ENCODE measurements around the gene CPT1A. TPM values are rescaled to one million over a fixed set of nuclear protein-coding genes. Genes with fewer than 3 reads are reported as not detected.

CPT1A gene
- total RNA-seq, 1 donor from 2014 or later, result 37.6 TPM

- DNase-seq (ENCODE audit: low spot score), result peak; percentile 87
- intact Hi-C loops (cut with DNase I), result no loop called here
Observed at GRCh38 chr11:68810164-68810563, 31.6 kb downstream of the CPT1A start.

DNA sequence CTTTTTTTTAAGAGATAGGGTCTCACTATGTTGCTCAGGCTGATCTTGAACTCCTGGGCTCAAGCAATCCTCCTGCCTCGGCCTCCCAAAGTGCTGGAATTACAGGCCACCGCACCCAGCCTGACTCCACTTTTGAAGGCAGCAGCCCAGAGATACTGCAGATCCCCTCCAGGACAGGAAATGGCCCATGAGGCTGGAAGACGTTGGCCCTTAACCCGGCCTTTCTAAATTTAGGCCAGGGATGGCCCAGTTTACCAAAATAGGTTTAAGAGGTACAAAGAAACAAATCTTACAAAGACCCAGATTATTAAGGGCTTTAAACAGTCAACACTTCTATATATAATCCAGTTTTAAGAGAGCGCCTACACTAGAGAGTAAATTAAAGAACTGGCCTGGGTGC, 32.2 kb downstream of the CPT1A start:
- no peak for DNase-seq (ENCODE audit: low spot score)
- intact Hi-C loops (cut with DNase I), result no loop called here

DNA sequence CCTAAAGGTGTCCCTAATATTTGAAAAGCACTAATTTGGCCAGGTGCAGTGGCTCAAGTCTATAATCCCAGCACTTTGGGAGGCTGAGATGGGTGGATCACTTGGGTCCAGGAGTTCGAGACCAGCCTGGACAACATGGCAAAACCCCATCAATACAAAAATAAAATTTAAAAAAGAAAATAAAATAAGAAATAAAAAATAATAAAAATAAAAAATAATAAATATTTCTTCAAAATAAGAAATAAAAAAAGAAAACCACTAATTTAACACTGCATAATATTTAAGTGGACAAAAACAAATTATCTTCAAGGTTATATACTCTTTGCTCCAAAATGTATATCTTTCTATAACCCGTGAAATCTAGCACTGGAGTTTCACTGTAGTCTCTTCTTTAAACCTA, 32.9 kb downstream of the CPT1A start:
- intact Hi-C loops (cut with DNase I), result no loop called here
- no peak for DNase-seq (ENCODE audit: low spot score)

GRCh38 chr11:68806931-68807844, 34.5 kb downstream of the CPT1A start:
- no peak for DNase-seq (ENCODE audit: low spot score)
- intact Hi-C loops (cut with DNase I), result no loop called here

DNA sequence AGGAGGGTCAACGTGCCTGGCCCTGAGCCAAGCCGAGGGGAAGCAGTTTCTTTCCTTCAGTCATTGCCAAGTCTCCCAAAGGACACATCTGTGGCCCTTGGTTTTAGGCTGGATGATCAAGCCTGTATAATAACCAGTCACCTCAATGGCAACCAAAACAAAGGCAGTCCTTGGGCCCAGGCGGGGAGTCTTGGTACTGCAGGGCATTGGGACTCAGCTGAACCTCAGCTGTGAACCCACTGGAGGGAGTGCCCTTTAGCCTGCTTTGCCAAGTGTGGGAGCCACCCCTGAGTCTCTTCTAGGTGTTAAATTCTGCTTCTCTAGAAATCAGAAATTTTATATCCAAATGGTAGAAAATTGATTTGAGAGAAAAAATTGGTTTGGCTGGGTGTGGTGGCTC, 36.9 kb downstream of the CPT1A start:
- intact Hi-C loops (cut with DNase I), result no loop called here
- DNase-seq (ENCODE audit: low spot score), result no peak

GRCh38 chr11:68803766-68804165, 38.0 kb downstream of the CPT1A start:
- intact Hi-C loops (cut with DNase I), result no loop called here
- no peak for DNase-seq (ENCODE audit: low spot score)

DNA sequence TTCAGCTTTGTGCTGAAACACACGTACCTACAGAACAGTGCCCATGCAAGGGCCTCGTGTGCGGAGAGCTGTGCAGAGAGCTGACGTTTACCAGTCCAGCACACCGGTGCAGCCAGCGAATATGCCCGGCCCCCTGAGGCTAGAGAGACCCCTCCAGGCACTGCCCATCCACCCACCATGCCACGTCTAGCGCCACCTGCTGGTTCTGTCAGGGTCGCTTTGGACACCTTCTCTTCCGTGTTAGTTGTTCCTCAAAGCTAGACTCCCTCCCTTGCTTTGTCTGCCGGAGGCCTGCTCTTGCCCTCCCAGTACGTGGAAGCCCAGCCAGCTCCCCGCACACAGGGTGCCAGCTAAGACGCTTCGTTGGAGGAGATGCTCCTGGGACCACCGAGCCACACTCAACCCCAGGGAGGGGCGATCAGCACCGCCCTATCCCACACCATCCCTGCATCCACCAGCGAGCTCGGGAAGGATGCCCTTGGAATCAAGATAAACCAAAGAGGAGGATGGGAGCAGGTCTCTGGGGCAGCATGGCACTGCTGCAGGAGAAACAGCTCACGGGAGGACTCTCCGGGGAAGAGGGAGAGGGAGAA, 43.4 kb downstream of the CPT1A start:
- DNase-seq (ENCODE audit: low spot score), result peak; percentile 78
- intact Hi-C loops (cut with DNase I), result no loop called here

GRCh38 chr11:68796801-68797200, 44.9 kb downstream of the CPT1A start:
- intact Hi-C loops (cut with DNase I), result no loop called here
- DNase-seq (ENCODE audit: low spot score), result no peak

DNA sequence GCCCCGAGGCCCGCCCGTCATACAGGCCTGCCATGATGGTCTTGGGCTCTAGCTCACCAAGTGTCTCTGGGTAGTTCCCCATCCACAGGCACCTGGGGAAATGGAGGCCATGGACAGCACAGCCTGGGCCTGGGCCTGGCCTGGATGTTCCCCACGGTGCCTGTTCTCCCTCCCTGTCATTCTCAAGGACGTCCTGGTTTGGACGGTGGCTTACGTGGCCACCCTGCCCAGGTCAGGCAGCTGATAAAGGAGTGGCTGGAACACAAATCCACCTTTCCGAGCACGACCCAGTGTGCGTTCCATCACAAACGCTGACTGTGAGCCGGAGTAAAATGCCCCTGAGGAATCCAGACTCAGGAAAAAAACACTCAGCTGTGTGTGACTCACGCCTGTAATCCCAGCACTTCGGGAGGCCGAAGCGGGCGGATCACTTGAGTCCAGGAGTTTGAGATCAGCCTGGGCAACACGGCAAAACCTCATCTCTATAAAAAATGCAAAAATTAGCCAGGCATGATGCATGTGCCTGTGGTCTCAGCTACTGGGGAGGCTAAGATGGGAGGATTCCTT, 49.2 kb downstream of the CPT1A start:
- intact Hi-C loops (cut with DNase I), result no loop called here
- DNase-seq (ENCODE audit: low spot score), result no peak

DNA sequence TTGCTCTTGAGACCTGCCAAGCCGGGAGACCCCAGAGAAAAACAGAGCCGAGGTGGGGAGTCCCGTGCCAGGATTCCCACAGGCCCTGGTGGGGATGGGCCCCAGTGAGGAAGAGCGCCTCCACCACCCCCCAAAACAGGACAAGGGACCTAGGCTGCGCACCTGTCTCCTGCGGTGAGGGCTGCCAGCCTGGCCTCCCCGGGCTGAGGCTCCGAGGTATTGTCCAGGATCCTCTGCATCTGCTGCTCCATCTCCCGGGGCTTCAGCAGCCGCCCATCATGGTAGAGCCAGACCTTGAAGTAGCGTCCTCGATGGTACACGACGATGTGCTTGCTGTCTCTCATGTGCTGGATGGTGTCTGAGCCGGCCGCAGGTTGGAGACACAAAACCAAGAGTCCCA, 57.1 kb downstream of the CPT1A start:
- DNase-seq (ENCODE audit: low spot score), result no peak
- intact Hi-C loops (cut with DNase I), result no loop called here

DNA sequence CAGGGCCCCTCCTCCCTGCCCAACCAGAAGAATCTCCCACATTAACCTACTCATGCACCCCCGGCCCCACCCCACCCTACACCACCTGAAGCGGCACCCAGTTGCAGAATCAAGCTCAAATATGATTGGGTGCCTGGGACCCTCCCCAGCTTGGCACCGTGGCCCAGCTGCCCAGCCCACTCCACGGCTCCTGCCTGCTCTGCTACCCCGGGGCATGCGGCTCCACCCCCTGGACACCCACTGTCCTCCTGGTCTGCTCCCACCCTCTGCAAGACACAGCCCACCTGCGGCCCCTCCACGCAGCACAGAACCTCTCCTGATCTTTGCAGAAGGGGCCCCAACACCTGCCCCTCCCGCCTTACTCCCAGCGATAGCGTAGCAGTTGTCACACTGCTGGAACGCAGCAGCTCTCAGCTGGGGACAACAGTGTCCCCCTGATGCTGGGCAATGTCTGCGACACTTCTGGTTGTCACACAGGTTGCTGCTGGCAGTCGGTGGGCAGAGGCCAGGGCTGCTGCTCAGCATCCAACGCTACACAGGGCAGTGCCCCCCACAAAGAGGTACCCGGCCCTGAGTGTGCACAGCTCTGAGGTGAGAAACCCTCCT, 58.4 kb downstream of the CPT1A start:
- intact Hi-C loops (cut with DNase I), result no loop called here
- no peak for DNase-seq (ENCODE audit: low spot score)

DNA sequence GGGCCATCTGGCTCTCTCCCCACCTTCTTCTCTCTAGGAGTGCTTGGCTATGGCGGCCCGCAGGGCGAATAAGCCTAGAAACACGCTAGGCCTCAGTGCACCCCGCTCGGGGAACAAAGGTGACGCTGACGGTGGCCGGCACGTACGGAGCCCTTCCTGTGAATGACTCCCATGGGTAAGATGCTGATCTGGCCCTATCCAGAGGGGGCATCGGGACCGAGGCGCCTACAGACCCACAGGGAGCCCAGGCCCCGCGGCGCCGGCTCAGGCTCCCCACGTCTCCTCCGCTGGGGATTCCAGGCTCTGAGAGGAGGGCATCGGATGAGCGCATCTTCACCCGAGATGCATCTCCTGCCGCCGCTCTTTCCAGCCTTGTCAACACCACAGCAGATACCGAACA, 59.0 kb downstream of the CPT1A start:
- no peak for DNase-seq (ENCODE audit: low spot score)
- intact Hi-C loops (cut with DNase I), result no loop called here

- intact Hi-C loops (cut with DNase I), result no loop called here
- no peak for DNase-seq (ENCODE audit: low spot score)
Observed at GRCh38 chr11:68780829-68781228, 60.9 kb downstream of the CPT1A start.

DNA sequence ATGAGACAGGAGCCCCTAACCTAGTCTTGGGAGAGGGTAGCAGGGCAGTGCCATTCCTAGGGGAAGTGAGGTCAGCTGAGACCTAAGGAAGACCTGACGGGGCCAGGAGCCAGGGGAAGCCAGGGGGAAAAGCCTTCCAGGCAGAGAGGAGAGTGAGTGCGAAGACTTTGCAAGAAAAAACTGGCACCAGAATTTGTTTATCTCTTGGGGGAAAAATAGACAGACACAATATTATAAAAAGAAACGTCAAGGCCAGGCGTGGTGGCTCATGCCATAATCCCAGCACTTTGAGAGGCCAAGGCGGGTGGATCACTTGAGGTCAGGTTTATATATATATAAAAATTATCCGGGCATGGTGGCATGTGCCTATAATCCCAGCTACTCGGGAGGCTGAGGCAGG, 63.5 kb downstream of the CPT1A start:
- DNase-seq (ENCODE audit: low spot score), result no peak
- intact Hi-C loops (cut with DNase I), result no loop called here

DNA sequence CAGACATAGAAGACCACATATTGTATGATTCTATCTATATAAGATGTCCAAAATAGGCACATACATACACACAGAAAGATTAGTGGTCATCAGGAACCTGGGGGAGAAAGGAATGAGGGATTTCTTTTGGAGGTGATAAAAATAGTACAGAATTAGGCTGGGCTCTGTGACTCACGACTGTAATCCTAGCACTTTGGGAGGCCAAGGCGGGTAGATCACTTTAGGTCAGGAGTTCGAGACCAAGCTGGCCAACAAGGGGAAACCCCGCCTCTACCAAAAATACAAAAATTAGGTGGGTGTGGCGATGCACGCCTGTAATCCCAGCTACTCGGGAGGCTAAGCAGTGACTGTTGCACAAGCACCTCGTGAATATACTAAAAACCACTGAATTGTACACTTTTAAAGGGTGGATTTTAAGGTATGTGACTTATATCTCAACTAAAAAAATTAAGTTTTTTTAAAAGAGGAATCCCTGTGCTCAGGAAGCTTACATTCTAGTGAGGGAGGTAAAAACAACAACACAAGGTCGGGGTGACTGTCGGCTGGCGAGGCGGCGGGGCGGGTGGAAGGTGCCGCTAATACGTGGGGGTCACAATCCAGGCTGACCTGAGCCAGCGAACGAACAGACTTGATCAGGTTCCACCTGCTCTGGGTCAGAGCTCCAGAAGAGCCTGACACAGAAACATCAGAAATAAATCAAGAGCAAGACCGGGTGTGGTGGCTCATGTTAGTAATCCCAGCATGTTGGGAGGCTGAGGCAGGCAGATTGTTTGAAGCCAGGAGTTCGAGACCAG, 65.1 kb downstream of the CPT1A start:
- DNase-seq (ENCODE audit: low spot score), result no peak
- intact Hi-C loops (cut with DNase I), result no loop called here

- intact Hi-C loops (cut with DNase I), result no loop called here
- DNase-seq (ENCODE audit: low spot score), result no peak
Observed at GRCh38 chr11:68775951-68776388, 65.7 kb downstream of the CPT1A start.

- DNase-seq (ENCODE audit: low spot score), result no peak
Observed at GRCh38 chr11:68774194-68774585, 67.5 kb downstream of the CPT1A start.

DNA sequence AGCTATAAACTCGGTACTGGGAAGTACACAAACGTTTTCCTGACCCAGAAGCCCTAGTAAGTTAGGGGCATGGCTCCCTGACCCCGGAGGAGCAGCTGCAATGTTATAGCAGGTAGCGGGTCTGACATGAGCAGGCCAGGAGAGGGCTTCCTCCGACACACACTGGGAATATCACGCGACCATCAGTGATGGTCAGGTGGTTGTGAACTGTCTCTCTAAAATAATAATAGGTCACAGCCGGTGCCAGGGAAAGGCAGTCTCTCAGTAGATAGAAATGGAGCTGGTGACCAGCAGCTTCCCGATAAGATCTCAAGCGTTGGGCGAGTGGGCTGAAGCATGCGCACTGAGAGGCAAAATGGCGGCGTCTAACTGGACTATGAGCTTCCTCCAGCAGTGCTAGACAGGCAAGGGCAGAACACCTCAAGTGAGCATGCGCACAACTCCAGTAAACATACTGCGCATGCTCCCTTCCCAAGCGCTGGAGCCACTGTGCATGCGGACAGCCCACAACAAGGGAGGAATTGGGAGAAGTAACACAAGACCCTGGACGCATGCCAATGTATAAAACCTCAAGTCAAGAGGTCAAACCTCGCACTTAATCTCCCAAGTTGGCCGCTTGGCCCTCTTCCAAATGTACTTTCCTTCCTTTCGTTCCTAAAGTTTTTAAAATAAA, 68.1 kb downstream of the CPT1A start:
- intact Hi-C loops (cut with DNase I), result no loop called here
- DNase-seq (ENCODE audit: low spot score), result no peak

More at GRCh38 chr11:68774194-68774585, 67.5 kb downstream of the CPT1A start:
- intact Hi-C loops (cut with DNase I), result no loop called here

GRCh38 chr11:68772936-68773335, 68.8 kb downstream of the CPT1A start:
- intact Hi-C loops (cut with DNase I), result no loop called here

More at GRCh38 chr11:68772936-68773335, 68.8 kb downstream of the CPT1A start:
- no peak for DNase-seq (ENCODE audit: low spot score)

All from cardiac septum (tissue), 1 donor.